HepG2 (cell line): ENCODE data around the gene PRSS33. TPM values are rescaled to one million over a fixed set of nuclear protein-coding genes. Genes with fewer than 3 reads are reported as not detected.

Experiments
- AGO1 ChIP-seq: fragments of 200-400 bp; formaldehyde crosslinking; IDR thresholded peaks from 2 replicates; pipeline ENCODE4 v1.6.1; 2017; ENCODE audit warnings: mild to moderate bottlenecking, low read depth, low read length, moderate library complexity; ENCODE audit not compliant: poor library complexity, severe bottlenecking
- CBX5 ChIP-seq: sonication (generic); formaldehyde crosslinking; IDR thresholded peaks from 2 replicates; pipeline ENCODE4 v1.4.0; 2020; ENCODE audit warnings: missing genetic modification reagents, borderline replicate concordance
- CENPT ChIP-seq: sonication (generic); formaldehyde crosslinking; IDR thresholded peaks from 2 replicates; pipeline ENCODE4 v1.8.0; 2022; ENCODE audit warnings: low read depth, mild to moderate bottlenecking, moderate library complexity, missing genetic modification reagents
- CREM ChIP-seq, 2 experiments: sonication (generic) in 1 of 2; formaldehyde crosslinking in 1 of 2; IDR thresholded peaks; 2 replicates each; pipeline versions ENCODE4 v1.4.0 to v1.6.1; 2016 to 2020; ENCODE audit warnings: antibody characterized with exemption in 1 of 2, mild to moderate bottlenecking in 1 of 2, missing genetic modification reagents in 1 of 2
- DPF2 ChIP-seq: sonication (generic); formaldehyde crosslinking; IDR thresholded peaks from 2 replicates; pipeline ENCODE4 v1.4.0; 2020; ENCODE audit warnings: mild to moderate bottlenecking, low read depth, missing genetic modification reagents, borderline replicate concordance
- ETV6 ChIP-seq: sonication (generic); formaldehyde crosslinking; conservative IDR thresholded peaks from 2 replicates; pipeline ENCODE4 v1.4.0; 2020; ENCODE audit warnings: missing genetic modification reagents
- FOXA1 ChIP-seq, 2 experiments: fragments of 450-650 bp in 1 of 2; sonication (generic) in 1 of 2; formaldehyde crosslinking in 1 of 2; IDR thresholded peaks; 2 replicates each; pipeline versions ENCODE4 v1.4.0 to v1.6.1; 2016 to 2020; ENCODE audit warnings: missing genetic modification reagents in 1 of 2
- FOXC1 ChIP-seq: sonication (generic); formaldehyde crosslinking; IDR thresholded peaks from 2 replicates; pipeline ENCODE4 v1.8.0; 2022; ENCODE audit warnings: mild to moderate bottlenecking, missing genetic modification reagents, borderline replicate concordance
- GMEB2 ChIP-seq: IDR thresholded peaks from 2 replicates; pipeline ENCODE4 v1.6.1; 2016; ENCODE audit warnings: missing biosample characterization, missing genetic modification reagents, low read depth
- HDAC1 ChIP-seq: sonication (generic); formaldehyde crosslinking; IDR thresholded peaks from 2 replicates; pipeline ENCODE4 v1.5.1; 2020; ENCODE audit warnings: mild to moderate bottlenecking, missing genetic modification reagents
- HOXA7 ChIP-seq: sonication (generic); formaldehyde crosslinking; IDR thresholded peaks from 2 replicates; pipeline ENCODE4 v1.8.1; 2022; ENCODE audit warnings: mild to moderate bottlenecking, missing genetic modification reagents, moderate library complexity
- IKZF4 ChIP-seq: sonication (generic); formaldehyde crosslinking; IDR thresholded peaks from 2 replicates; pipeline ENCODE4 v1.5.1; 2020; ENCODE audit warnings: borderline replicate concordance, mild to moderate bottlenecking, low read depth, missing genetic modification reagents; ENCODE audit errors: not compliant biosample characterization
- IKZF5 ChIP-seq: IDR thresholded peaks from 2 replicates; pipeline ENCODE4 v1.6.1; 2018; ENCODE audit warnings: missing genetic modification reagents, mild to moderate bottlenecking, missing compliant biosample characterization
- NKX3-1 ChIP-seq: sonication (generic); formaldehyde crosslinking; IDR thresholded peaks from 2 replicates; pipeline ENCODE4 v1.5.0; 2020; ENCODE audit warnings: missing genetic modification reagents
- PHB2 ChIP-seq: fragments of 450-650 bp; IDR thresholded peaks from 2 replicates; pipeline ENCODE4 v1.6.1; 2018; ENCODE audit not compliant: partially characterized antibody
- SAFB2 ChIP-seq: sonication (generic); formaldehyde crosslinking; IDR thresholded peaks from 2 replicates; pipeline ENCODE4 v1.5.1; 2020; ENCODE audit warnings: missing genetic modification reagents, low read depth, mild to moderate bottlenecking, borderline replicate concordance
- SALL1 ChIP-seq: sonication (generic); formaldehyde crosslinking; IDR thresholded peaks from 2 replicates; pipeline ENCODE4 v1.8.0; 2022; ENCODE audit warnings: mild to moderate bottlenecking, missing genetic modification reagents
- SIN3A ChIP-seq: IDR thresholded peaks from 2 replicates; pipeline ENCODE4 v1.6.1; 2011; ENCODE audit warnings: low read depth, mild to moderate bottlenecking, control low read depth, low read length, borderline replicate concordance
- SMAD9 ChIP-seq: sonication (generic); formaldehyde crosslinking; IDR thresholded peaks from 2 replicates; pipeline ENCODE4 v1.5.1; 2020; ENCODE audit warnings: mild to moderate bottlenecking, missing genetic modification reagents
- SPEN ChIP-seq: sonication (generic); formaldehyde crosslinking; IDR thresholded peaks from 2 replicates; pipeline ENCODE4 v1.5.1; 2020; ENCODE audit warnings: low read depth, mild to moderate bottlenecking, missing genetic modification reagents
- ZNF136 ChIP-seq: sonication (generic); formaldehyde crosslinking; IDR thresholded peaks from 2 replicates; pipeline ENCODE4 v1.8.1; 2022; ENCODE audit warnings: low read depth, mild to moderate bottlenecking, moderate library complexity, missing genetic modification reagents
- ZNF337 ChIP-seq: sonication (generic); formaldehyde crosslinking; IDR thresholded peaks from 2 replicates; pipeline ENCODE4 v1.5.1; 2020; ENCODE audit warnings: missing genetic modification reagents, low read depth, mild to moderate bottlenecking, borderline replicate concordance
- ZNF556 ChIP-seq: sonication (generic); formaldehyde crosslinking; IDR thresholded peaks from 2 replicates; pipeline ENCODE4 v1.4.0; 2020; ENCODE audit warnings: mild to moderate bottlenecking, missing genetic modification reagents, borderline replicate concordance
- ZNF615 ChIP-seq: sonication (generic); formaldehyde crosslinking; IDR thresholded peaks from 2 replicates; pipeline ENCODE4 v1.5.0; 2020; ENCODE audit warnings: mild to moderate bottlenecking, missing genetic modification reagents, borderline replicate concordance
- ZNF737 ChIP-seq: sonication (generic); formaldehyde crosslinking; IDR thresholded peaks from 2 replicates; pipeline ENCODE4 v1.5.0; 2020; ENCODE audit warnings: missing genetic modification reagents, mild to moderate bottlenecking, borderline replicate concordance
- polyA plus RNA-seq, 8 experiments: library from polyadenylated mRNA; depleted of rRNA in 3 of 8; stranded (reverse) in 7 of 8; unstranded in 1 of 8; fragments of >200 nt; fragmentation: Illumina TruSeq in 4 of 8; extraction: Trizol in 4 of 8; gene quantifications; 2 replicates each; pipeline versions ENCODE4 v1.2.1 to v1.2.3, GENCODE V29; 2011 to 2016; ENCODE audit warnings: low read depth in 4 of 8, missing spikeins in 1 of 8, mixed read lengths in 1 of 8; ENCODE audit not compliant: insufficient read depth in 1 of 8
- total RNA-seq, 5 experiments: library from RNA; depleted of rRNA; stranded (reverse); fragments of >200 nt; fragmentation: Illumina TruSeq; extraction: Trizol; gene quantifications; 2 replicates each; pipeline ENCODE4 v1.2.3, GENCODE V29; 2016; ENCODE audit warnings: low read depth in 1 of 5

The PRSS33 gene
- total and polyA plus RNA-seq, 2 of the 13 experiments (the other 11 are each of a cell fraction or from before 2014, with no cell fraction given) = not detected

- TF ChIP-seq IKZF4 (CRISPR knock-in tag) = peak; percentile 80
- TF ChIP-seq ZNF737 (CRISPR knock-in tag) = no peak; the same call in 1 of the 2 replicates
- TF ChIP-seq SALL1 (CRISPR knock-in tag) = peak; percentile 76
- TF ChIP-seq AGO1 = no peak
- TF ChIP-seq ZNF615 (CRISPR knock-in tag) = peak; percentile 76; the same call in 1 of the 2 replicates
- TF ChIP-seq FOXC1 = peak; percentile 88; the same call in 1 of the 2 replicates
- TF ChIP-seq ZNF136 (CRISPR knock-in tag) = no peak; the same call in 1 of the 2 replicates
- no peak for TF ChIP-seq FOXA1 (IDR thresholded peaks at IDR 0.05)
- no peak for TF ChIP-seq FOXA1 (CRISPR knock-in tag; IDR thresholded peaks at IDR 0.05)
- peak; percentile 60; the same call in 1 of the 2 replicates for TF ChIP-seq NKX3-1 (CRISPR knock-in tag)
- no peak for TF ChIP-seq ETV6 (CRISPR knock-in tag)
- peak; percentile 63; the same call in 1 of the 2 replicates for TF ChIP-seq ZNF337 (CRISPR knock-in tag)
- no peak for TF ChIP-seq PHB2
- peak; percentile 82; the same call in 1 of the 2 replicates for TF ChIP-seq HDAC1 (CRISPR knock-in tag)
- TF ChIP-seq CENPT = no peak
- no peak; the same call in 1 of the 2 replicates for TF ChIP-seq SIN3A
- TF ChIP-seq ZNF556 = peak; percentile 83
- peak; percentile 82 for TF ChIP-seq SPEN
- TF ChIP-seq CREM (IDR thresholded peaks at IDR 0.05) = peak; percentile 97
- 0 out of 2 replicates have a peak, but pooled peaks have one; percentile 50 for TF ChIP-seq CREM (CRISPR knock-in tag; IDR thresholded peaks at IDR 0.05)
- peak; percentile 53 for TF ChIP-seq IKZF5
- TF ChIP-seq SAFB2 = no peak; the same call in none of the 2 replicates
- TF ChIP-seq GMEB2 = peak; percentile 97
- no peak for TF ChIP-seq CBX5 (CRISPR knock-in tag)
- no peak for TF ChIP-seq HOXA7 (CRISPR knock-in tag)
- no peak for TF ChIP-seq SMAD9
- TF ChIP-seq DPF2 (CRISPR knock-in tag) = no peak
Measured at GRCh38 chr16:2752035-2752849, 35.1 kb downstream of the PRSS33 start, which contains the start of gene SRRM2 (continued).
